Thyroid gland (tissue), 4 donors: ENCODE measurements around the gene STAC3. TPM values are rescaled to one million over a fixed set of nuclear protein-coding genes. Genes with fewer than 3 reads are reported as not detected.

Experiments
- DNase-seq, 2 donors: peaks; one replicate each; pipeline ENCODE4 v3.0.0-alpha.2; 2019
- H3K27ac ChIP-seq, 3 donors: fragments of 200-600 bp; sonication (generic); 1 replicate in 2 of 3; 2 replicates in 1 of 3; pipeline ENCODE4 v1.5.1; 2016 to 2019; ENCODE audit warnings: mild to moderate bottlenecking in 1 of 3, moderate library complexity in 1 of 3
- H3K27me3 ChIP-seq: fragments of 200-600 bp; sonication (generic); one replicate; pipeline ENCODE4 v1.5.1; 2019
- H3K36me3 ChIP-seq, 2 donors: fragments of 200-600 bp; sonication (generic); one replicate each; pipeline ENCODE4 v1.5.1; 2016 to 2019
- H3K4me1 ChIP-seq, 2 donors: fragments of 200-600 bp; sonication (generic); one replicate each; pipeline ENCODE4 v1.5.1; 2017 to 2019
- H3K4me3 ChIP-seq, 3 donors: fragments of 200-600 bp; sonication (generic); replicated peaks in 1 of 3; 1 replicate in 2 of 3; 2 replicates in 1 of 3; pipeline ENCODE4 v1.5.1; 2016; ENCODE audit warnings: mild to moderate bottlenecking in 1 of 3
- H3K9me3 ChIP-seq: fragments of 200-600 bp; sonication (generic); one replicate; pipeline ENCODE4 v1.5.1; 2017
- POLR2A ChIP-seq, 2 donors: fragments of 450-650 bp; IDR thresholded peaks; one replicate each; pipeline ENCODE4 v1.6.1; 2017; ENCODE audit warnings: antibody characterized with exemption in 2 of 2, mild to moderate bottlenecking in 2 of 2, moderate library complexity in 1 of 2
- WGBS, 2 donors: methylation state at CpG; one replicate each; pipeline ENCODE4 v1.1.5; 2017; 5-methylcytosine and 5-hydroxymethylcytosine counted together
- intact Hi-C: fragments of 100-400 bp; cut with DNase I; formaldehyde crosslinking; loops from one replicate; pipeline ENCODE4 v1.15.1; 2023
- total RNA-seq, 4 donors: library from RNA; depleted of rRNA; stranded (reverse); fragments of >200 nt; gene quantifications; one replicate each; pipeline ENCODE4 v1.2.3, GENCODE V29; 2016
- TF ChIP-seq, protein P1 (sequence below), 6 experiments: fragments of 200-600 bp in 3 of 6; fragments of 450-650 bp in 3 of 6; sonication (generic) in 3 of 6; IDR thresholded peaks; one replicate each; pipeline ENCODE4 v1.5.1; 2016 to 2019; ENCODE audit warnings: antibody characterized with exemption in 6 of 6, mild to moderate bottlenecking in 2 of 6, inconsistent platforms in 1 of 6, moderate library complexity in 1 of 6

Gene STAC3
- total RNA-seq, 4 donors from 2014 or later: 0.88 to 7.3 (median 3.0) TPM; not detected in 1

DNA sequence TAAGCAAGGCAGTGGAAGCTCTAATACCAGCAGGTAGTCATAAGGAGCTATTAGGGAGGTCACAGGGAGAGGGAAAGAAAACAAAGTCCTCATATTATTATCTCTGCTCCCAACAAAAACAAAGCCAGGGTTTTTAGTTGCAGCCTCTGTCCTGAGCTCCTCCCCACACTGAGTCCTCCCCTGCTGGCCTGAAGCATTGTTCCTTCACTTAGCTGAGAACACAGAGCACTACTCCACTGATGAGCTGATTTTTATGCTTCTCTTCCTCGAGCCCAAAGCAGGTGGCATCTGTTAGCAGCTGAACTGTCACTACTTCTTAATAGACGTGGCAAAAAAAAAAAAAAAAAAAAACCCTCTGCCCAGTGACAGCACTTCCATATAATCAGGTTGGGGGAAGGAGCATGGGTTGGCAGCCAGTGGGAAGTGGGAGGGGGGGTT lies 10.5 kb upstream of the STAC3 start:
- 53 to 66% methylated on average over 2 of the region's 2 CpGs for WGBS, 2 donors
- H3K4me3 ChIP-seq: no peak overlapping the region
- H3K27ac ChIP-seq: no peak overlapping the region
- H3K4me1 ChIP-seq: no peaks in the 10 kb centered on the region
- intact Hi-C loops: no loop called here
- no peaks in the 10 kb centered on the region for H3K9me3 ChIP-seq
- TF ChIP-seq POLR2A (IDR thresholded peaks at IDR 0.05): no peak
- TF ChIP-seq, protein P1, sequence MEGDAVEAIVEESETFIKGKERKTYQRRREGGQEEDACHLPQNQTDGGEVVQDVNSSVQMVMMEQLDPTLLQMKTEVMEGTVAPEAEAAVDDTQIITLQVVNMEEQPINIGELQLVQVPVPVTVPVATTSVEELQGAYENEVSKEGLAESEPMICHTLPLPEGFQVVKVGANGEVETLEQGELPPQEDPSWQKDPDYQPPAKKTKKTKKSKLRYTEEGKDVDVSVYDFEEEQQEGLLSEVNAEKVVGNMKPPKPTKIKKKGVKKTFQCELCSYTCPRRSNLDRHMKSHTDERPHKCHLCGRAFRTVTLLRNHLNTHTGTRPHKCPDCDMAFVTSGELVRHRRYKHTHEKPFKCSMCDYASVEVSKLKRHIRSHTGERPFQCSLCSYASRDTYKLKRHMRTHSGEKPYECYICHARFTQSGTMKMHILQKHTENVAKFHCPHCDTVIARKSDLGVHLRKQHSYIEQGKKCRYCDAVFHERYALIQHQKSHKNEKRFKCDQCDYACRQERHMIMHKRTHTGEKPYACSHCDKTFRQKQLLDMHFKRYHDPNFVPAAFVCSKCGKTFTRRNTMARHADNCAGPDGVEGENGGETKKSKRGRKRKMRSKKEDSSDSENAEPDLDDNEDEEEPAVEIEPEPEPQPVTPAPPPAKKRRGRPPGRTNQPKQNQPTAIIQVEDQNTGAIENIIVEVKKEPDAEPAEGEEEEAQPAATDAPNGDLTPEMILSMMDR (IDR thresholded peaks at IDR 0.05): no peak
- H3K36me3 ChIP-seq: peaks cover 40 to 44% of the 10 kb centered on the region in 2 donors
- DNase-seq: no peak
- no peaks in the 10 kb centered on the region for H3K27me3 ChIP-seq

- no peak for DNase-seq
- WGBS, 2 donors: 82 to 87% methylated on average over 4 of the region's 4 CpGs
- peaks cover 36 to 48% of the 10 kb centered on the region in 2 donors for H3K36me3 ChIP-seq
- intact Hi-C loops: no loop called here
- H3K27ac ChIP-seq: no peak overlapping the region
- TF ChIP-seq POLR2A (IDR thresholded peaks at IDR 0.05): no peak
- TF ChIP-seq, protein P1 (IDR thresholded peaks at IDR 0.05): no peak
- no peaks in the 10 kb centered on the region for H3K27me3 ChIP-seq
- no peaks in the 10 kb centered on the region for H3K9me3 ChIP-seq
- H3K4me3 ChIP-seq: no peak overlapping the region
- no peaks in the 10 kb centered on the region for H3K4me1 ChIP-seq
Observed at GRCh38 chr12:57260366-57260765, 9.4 kb upstream of the STAC3 start.

- H3K27me3 ChIP-seq: no peaks in the 10 kb centered on the region
- no peak overlapping the region for H3K4me3 ChIP-seq
- no peaks in the 10 kb centered on the region for H3K4me1 ChIP-seq
- 71 to 92% methylated on average over 6 of the region's 6 CpGs for WGBS, 2 donors
- peaks cover 42 to 45% of the 10 kb centered on the region in 2 donors for H3K36me3 ChIP-seq
- no peak for DNase-seq
- H3K9me3 ChIP-seq: no peaks in the 10 kb centered on the region
- H3K27ac ChIP-seq: no peak overlapping the region
- intact Hi-C loops: no loop called here
- no peak for TF ChIP-seq POLR2A (IDR thresholded peaks at IDR 0.05)
- TF ChIP-seq, protein P1 (IDR thresholded peaks at IDR 0.05): no peak
Observed at GRCh38 chr12:57258977-57259970, 8.3 kb upstream of the STAC3 start.

DNA sequence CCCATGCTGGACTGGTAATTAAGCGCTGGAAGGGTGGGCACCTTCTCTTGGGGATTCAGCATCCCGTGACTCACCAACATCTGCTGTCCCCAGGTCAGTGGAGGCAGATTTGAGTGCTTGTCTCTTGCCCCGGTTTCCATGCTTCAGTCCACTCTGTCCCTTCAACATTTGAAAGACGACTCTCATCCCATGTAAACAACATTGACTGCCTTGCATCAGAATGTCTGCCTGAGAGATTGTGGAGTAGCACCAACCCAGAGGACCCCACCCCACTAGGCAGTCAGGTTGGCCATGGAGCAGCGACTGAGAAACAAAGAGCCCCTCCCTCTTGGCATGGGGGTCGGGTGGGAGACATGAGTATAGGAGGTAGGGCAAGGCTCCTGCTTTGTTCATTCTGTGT lies 4.9 kb upstream of the STAC3 start:
- no peak overlapping the region for H3K27ac ChIP-seq
- TF ChIP-seq, protein P1 (IDR thresholded peaks at IDR 0.05): no peak
- TF ChIP-seq POLR2A (IDR thresholded peaks at IDR 0.05): no peak
- H3K9me3 ChIP-seq: no peaks in the 10 kb centered on the region
- H3K27me3 ChIP-seq: no peaks in the 10 kb centered on the region
- H3K36me3 ChIP-seq: peaks cover 38 to 45% of the 10 kb centered on the region in 2 donors
- intact Hi-C loops: no loop called here
- no peak for DNase-seq
- 87 to 92% methylated on average over 6 of the region's 6 CpGs for WGBS, 2 donors
- H3K4me1 ChIP-seq: no peaks in the 10 kb centered on the region
- H3K4me3 ChIP-seq: no peak overlapping the region
